NCI-H446 (cell line): ENCODE results near the gene ARSD.
"Not testable (repeated sequence)": the region's sequence is repeated elsewhere in the genome, so short reads cannot be mapped to it uniquely, and the experiment has no call there.

ENCODE experiments used
- DNase-seq, 2 experiments: peaks; one replicate each; lab custom pipeline; 2025; lab: John Stamatoyannopoulos, UW

The ARSD gene

DNA sequence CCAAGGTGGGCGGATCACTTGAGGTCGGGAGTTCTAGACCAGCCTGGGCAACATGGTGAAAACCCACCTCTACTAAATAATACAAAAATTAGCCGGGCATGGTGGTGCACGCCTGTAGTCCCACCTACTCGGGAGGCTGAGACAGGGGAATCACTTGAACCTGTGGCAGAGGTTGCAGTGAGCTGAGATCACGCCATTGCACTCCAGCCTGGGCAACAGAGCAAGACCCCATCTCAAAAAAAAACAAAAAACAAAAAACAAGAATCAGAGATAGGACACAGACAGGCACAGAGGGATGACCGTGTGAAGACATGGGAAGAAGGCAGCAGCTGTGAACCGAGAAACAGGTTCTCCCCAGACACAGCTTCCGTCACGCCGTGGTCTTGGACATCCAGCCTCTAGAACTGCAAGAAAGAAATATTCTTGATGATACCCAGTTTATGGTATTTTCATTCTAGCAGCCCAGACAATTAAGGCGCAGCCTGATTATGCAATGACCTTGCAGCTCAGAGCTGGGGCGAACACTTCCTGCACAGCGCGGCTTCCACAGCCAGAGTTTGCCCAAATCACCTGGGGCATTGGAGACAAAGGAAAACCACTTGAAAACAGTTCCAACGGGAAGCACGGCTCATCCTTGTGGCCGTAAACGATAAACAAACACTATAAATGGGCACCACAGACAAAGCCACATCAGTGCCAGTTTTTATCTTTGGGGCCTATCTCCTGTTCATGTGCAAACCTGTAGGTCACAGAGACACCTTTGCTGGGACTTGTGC is 4.2 kb upstream of the ARSD start:
- DNase-seq = no peak

GRCh38 chrX:2931612-2932011 is 2.5 kb upstream of the ARSD start:
- DNase-seq = no peak

- DNase-seq = no peak
Measured at GRCh38 chrX:2931155-2931554, 2.0 kb upstream of the ARSD start.

GRCh38 chrX:2928191-2928582 is 952 bp downstream of the ARSD start:
- no peak for DNase-seq

GRCh38 chrX:2926664-2927275 is 2.4 kb downstream of the ARSD start:
- no peak for DNase-seq

DNA sequence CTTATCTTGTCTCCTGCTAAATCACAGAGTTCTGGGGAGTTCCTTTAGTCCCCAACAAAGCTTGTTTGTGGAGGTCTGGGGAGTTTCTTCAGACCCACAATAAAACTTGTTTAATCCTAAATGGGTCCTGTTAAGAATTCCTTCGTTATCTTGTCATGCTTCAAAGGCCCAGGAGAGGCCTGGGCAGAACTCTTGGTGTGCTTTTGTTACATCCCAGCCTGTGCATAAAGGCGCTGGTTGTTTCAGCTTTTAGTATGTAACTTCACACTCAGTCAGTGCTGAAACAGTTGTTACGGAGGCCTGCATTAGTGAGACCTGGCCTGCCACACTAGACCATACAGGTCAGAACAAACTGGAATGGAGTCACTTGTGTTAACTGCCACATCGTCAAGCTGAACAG is 2.9 kb downstream of the ARSD start:
- DNase-seq = not testable (repeated sequence)

DNA sequence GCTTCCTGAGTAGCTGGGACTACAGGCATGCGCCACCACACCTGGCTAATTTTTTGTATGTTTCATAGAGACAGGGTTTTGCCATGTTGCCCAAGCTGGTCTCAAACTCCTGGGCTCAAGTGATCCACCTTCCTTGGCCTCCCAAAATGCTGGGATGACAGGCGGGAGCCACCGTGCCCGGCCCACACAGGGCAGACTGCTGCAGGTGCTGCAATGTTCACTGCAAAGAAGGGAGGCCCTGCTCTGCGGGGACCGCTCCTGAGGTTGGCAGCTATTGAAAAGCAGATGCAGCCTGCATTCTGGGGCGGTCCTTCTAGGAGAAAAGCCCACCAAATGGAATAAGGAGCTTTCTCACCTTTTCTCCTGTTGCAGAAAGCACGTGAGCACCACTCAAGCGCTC is 5.0 kb downstream of the ARSD start:
- DNase-seq = no peak

DNA sequence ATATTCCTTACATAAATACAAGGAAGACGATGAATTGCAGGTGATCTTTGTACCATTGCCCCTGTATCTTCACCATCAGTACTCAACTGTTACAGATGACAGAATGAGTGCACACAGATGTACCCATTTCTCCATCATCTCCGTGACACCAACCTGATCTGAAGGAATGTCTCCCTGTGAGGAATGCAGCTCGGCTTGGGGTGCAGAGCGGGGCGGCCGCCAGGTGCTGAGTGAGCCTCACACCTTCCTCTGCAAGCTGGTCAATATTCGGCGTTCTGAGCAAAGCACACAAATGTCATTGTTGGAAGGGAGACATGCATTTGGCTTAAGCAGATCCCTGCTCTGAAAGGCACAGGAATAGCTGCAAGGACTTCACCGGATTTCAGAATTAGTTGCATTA is 7.4 kb downstream of the ARSD start:
- DNase-seq = no peak

GRCh38 chrX:2921193-2921592 is 7.9 kb downstream of the ARSD start:
- DNase-seq = no peak

DNA sequence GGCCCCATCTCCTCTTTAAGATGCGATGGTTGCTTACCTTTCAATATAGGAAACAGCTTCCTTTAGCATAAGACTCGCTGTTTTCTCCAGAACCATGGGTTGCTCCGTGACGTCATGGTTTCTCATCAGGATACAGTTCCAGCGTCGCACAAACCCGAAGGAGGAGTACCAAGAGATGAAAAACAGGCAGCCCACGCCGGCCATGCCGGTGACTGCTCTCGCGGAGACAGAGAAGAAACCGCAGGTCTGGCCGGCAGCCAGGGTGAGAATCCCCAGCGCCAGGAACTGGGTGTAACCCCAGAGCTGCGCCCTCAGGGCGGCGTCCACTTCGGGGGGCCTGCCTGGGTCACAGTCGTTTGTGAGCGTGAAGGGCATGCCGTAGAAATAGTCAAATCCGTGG is 11.4 kb downstream of the ARSD start:
- no peak for DNase-seq

GRCh38 chrX:2913118-2913517 is 16.0 kb downstream of the ARSD start:
- DNase-seq = no peak

DNA sequence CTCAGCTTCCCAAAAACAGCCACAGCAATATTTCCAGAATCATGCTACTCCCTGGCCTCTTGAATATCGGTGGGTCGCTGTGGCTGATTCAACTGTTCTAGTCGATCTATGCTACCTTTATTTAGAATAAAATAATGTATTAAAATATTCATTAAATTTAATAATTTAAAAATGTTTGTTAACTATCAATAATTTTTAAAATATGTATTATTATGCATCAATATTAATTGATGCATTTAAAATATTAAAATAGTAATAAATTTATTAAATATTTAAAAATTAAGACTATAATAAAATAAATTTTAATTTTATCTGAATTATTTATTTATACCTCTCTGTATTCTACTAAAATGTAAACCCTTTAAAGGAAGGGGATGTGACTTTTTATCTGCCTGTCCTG is 19.0 kb downstream of the ARSD start:
- no peak for DNase-seq

- DNase-seq = no peak
Measured at GRCh38 chrX:2908125-2908685, 20.9 kb downstream of the ARSD start.

- DNase-seq = no peak
Measured at GRCh38 chrX:2907295-2907694, 21.8 kb downstream of the ARSD start.

- DNase-seq = no peak
Measured at GRCh38 chrX:2903366-2903765, 25.8 kb downstream of the ARSD start.

- no peak for DNase-seq
Measured at GRCh38 chrX:2902841-2903240, 26.3 kb downstream of the ARSD start.

DNA sequence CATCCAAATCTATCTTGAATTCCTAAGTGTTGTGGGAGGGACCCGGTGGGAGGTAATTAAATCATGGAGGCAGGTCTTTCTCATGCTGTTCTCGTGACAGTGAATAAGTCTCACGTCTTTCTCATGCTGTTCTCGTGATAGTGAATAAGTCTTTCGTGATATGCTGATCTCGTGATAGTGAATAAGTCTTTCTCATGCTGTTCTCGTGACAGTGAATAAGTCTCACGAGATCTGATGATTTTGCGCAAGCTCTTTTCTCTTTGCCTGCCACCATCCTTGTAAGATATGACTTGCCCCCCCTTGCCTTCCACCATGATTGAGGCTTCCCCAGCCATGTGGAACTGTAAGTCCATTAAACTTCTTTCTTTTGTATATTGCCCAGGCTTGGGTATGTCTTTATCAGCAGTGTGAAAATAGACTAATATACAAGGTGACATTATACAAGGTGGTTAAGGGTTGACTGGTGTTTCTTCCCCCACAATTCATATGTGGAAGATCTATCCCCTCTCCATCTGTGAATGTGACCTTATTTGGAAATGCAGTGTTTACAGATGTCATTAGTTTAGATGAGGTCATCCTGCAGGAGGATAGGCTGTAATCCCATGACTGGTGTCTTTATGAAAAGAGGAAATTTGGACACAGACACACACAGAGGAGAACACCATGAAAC is 27.6 kb downstream of the ARSD start:
- DNase-seq = no peak

- DNase-seq = no peak
Measured at GRCh38 chrX:2898846-2899512, 30.2 kb downstream of the ARSD start.

DNA sequence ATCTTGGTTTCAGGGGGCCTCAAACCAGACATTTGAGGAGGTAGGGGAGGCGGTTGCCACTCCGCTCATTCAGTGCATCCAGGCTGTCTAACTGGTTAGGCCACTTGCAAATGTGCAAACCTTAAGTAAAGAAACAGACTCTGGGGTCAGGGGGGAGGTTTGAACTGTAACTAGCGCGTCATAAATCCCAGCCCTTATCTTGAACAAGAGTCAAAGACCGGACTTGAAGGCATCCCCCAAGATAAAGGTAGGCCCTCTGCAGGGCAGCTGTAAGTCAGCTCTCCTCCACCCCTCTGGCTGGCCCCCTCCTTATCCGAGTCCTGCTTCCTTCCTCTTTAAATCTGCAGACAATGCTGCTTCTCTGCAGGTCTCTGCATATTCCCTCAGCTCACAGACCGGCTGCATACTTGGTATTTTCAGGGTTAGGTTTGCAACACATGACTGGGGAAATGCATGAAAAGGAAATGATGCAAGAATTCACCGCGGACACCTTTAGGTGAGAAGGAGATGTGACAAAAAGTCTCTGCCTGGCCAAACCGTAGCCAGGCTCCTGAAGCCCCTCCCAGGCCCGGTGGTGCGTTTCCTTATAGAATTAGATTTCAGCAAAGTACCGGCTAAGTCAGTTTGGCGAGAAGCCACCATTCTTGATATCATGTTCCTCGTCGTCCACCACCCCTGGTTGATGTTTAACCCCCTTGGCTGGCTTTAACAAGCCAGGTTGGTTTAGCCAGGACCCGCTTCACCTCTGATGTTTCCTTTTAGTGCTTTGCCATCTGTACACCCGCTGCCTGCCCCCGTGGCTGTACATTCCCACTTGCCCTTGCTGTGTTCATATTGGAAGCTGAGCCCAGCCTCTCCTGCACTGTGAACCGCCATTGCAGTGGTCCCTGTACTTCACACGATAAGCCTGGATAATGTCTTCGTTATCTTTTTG is 31.2 kb downstream of the ARSD start:
- not testable (repeated sequence) for DNase-seq

- DNase-seq = no peak
Measured at GRCh38 chrX:2897311-2897689, 31.8 kb downstream of the ARSD start.

GRCh38 chrX:2894885-2895292 is 34.2 kb downstream of the ARSD start:
- no peak for DNase-seq
